HG02588 (cell line): Measurements from ENCODE around the gene TOX2.

Experiments
- ATAC-seq: cut with Tn5 transposase; IDR thresholded peaks from one replicate; pipeline ENCODE4 v1.9.1; 2021; ENCODE audit warnings: mild to moderate bottlenecking, moderate library complexity; ENCODE audit not compliant: unreplicated experiment

Gene TOX2

DNA sequence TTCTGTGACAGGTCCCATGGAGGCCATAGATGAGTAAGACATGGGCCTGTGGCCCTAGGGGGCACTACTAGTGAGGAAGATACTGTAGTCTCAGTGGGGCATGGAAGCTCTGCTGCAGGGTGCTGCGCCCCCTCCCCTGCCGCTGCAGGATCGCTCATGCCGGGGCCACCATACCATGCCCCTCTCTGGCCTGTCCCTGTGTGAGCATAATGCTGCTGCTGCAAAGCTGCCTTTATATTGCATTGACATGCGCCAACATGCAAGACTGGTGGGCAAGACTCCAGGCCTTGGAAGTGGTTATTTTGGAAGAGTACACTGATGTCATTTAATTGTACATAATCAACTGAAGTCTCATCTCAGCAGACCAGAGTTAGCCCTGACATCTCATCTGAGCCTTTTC, 60.0 kb downstream of the TOX2 start:
- no peak for ATAC-seq

DNA sequence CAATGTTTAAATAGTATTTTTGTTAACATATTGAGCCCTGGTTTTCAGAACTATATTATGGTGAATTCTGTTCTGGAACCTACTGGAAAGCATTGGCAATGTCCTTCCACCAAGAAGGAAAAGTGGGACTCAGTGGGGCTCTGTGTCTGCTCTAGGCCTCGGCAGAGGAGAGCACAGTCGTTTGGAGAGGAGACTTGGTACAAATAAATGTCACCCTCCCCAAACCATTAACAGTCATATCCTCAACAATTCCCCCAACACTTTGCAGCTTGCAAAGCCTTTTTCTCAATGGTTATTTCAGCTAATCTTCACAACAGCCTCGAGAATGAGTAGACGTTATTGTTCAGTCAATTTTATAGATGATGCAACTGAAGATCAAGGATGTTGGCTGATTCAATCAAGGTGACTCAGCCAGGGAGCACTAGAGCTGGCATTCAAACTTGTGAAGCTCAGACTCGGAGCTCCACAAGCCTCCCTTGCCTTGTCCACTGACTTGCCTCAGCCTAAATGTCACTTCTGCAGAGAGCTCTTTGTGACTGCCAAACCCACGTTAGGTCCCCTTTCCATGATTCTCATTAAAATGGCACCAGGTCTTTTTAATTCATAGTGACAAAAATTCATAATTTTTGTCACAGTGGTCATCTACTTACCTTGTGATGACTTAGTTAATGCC, 60.6 kb downstream of the TOX2 start:
- no peak for ATAC-seq

DNA sequence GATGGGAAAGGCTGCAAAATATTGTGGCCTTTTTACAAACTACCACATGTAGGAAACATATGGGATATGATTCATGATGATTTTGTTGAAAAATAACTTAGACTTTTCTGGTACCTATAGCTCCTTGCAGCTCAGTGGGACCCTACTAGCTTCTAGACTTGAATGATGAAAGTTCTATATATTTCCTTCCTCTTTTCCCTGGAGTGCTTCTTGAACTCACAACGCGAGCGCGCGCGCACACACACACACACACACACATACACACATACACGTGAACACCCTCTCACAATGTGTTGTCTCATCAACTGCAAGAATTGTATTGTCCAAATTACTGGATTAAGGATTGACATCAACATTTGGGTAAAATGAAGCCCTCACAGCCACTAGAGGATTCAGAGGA, 61.9 kb downstream of the TOX2 start:
- no peak for ATAC-seq

DNA sequence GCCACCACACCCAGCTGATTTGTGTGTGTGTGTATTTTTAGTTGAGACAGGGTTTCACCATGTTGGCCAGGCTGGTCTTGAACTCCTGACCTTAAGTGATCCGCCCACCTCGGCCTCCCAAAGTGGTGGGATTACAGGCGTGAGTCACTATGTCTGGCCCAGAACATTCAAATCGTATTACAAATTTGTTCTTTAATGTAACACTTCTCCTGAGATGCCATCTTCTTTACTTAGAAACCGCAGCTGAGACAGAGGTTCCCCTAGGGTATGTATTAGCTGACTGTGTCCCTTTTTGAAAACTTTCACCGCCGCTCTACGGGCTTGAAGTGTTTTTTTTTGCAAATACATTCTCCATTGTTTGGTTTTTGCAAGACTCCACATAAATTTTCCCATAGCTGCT, 62.6 kb downstream of the TOX2 start:
- ATAC-seq: no peak

DNA sequence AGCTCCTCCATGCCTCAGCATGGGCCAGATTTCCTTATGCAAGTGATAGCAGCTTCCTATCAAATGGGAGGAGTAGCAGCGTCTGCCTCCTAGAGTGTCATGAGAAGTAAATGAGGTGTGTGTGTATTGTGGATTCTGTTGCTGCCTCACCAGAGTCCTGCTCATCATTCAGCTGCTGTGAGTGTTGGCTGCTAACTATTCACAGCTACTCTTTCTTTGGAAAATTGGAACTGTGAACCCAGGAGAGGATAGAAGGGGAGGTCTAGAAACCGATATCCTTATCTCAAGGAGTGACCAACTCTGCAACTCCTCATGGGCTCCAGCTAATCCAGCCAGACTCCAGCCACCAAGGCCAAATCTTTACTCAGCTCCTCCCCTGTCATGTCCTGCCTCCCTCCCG, 63.3 kb downstream of the TOX2 start:
- ATAC-seq: no peak

DNA sequence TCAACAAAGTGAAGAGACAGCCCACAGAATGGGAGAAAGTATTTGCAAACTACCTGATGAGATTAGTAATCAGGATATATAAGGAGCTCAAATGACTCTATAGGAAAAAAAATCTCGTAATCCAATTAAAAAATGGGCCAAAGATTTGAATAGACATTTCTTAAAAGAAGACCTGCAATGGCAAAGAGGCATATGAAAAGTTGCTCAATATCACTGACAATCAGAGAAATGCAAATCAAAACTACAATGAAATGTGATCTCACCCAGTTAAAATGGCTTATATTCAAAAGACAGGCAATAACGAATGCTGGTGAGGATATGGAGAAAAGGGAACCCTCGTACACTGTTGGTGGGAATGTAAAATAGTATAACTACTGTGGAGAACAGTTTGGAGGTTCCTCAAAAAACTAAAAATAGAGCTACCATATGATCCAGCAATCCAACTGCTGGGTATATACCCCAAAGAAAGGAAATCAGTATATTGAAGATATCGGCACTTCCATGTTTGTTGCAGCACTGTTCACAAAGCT, 65.0 kb downstream of the TOX2 start:
- ATAC-seq: no peak

DNA sequence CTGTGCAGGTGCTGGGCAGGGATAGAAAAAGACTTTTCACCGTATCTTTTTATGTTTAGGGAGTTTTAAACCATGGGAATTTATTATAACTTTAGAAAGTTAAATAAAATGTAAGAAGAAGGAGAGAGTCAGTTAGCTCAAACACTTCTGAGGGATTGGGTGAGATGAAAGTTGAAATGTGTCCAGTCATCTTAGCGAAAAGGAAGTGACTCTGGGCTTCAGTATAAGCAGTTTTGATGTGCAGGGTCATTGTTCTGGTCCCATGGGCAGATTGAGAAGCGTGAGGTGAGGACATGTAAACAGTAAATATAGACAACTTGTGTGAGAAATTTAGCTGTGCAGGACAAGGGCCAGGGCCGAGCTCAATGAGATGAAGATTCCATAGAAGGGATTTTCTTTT, 66.9 kb downstream of the TOX2 start:
- no peak for ATAC-seq

DNA sequence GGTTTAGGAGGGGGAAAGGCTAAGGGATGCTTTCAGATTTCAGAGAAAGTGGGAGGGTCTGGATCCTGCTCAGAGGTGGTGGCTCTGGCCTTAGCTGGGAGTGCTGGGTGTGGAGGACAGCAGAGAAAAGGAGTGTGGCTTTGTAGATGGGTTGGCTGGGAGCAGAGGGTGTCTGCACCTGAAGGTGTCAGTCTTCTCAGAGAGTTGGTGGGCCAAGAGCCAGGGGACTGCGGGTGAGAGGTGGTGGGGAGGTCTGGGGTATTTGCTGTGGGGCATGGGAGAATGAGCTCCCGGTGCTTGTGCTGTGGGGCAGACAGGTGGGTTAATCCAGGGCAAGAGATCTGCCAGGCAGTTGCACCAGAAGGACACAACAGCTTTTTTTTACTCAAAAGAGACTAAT, 67.4 kb downstream of the TOX2 start:
- no peak for ATAC-seq

DNA sequence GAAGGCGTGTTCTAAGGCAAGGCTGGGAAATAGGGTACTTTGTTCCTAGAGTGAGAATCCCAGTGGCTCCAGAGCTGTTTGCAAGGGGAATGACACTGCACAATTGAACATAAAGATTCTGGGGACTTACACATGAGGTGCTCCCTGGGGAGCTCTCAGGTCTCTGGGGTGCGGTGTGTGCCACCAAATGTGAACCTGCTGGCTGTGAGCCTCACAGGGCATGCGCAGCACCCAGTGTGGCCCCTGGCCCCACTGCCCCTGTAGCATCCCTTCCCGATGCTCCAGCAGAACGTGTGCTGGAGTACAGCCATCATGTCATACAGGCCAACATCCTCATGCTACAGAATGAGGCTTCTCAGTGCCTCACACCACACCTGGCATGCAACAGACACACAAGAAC, 68.2 kb downstream of the TOX2 start:
- ATAC-seq: no peak

DNA sequence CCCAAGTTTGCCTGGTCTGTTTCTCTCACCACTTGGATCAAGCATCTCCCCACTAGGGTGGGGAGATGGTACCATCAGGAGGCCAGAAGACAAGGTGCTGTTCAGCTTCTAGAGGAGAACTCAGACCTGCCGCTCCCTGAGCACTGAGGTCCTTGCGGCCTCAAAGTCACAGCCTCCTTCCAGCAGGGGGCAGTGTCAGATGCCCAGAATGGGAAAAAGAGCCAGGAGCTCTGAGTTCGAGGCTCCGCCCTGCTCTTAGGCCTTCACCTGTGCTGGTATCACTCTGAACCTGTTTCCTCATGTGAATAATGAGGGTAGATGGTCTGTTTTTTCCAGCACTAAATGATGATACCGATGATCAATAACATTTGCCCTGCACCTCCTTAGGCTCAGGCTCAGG, 68.7 kb downstream of the TOX2 start:
- no peak for ATAC-seq

DNA sequence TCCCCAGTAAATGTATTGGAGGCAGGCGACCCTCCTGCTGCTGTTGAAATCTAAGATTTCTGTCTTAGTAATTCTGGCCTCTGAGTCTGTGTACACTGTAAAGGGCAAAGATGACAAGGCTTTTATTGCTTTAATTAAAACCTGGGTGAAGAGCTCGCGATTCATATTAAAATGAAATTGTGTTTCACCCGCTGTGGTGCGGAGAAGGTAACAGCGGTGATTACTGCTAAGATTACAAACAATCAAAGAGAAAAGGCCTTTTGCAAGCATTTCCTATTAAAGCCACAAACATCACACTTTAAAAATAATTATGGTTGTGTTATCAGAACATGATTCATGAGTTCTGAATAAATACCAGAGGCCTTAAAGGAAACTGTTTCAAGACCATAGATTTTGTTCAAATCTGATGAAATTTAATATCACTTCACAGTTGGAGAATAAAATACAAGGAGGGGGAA, 69.3 kb downstream of the TOX2 start:
- no peak for ATAC-seq

DNA sequence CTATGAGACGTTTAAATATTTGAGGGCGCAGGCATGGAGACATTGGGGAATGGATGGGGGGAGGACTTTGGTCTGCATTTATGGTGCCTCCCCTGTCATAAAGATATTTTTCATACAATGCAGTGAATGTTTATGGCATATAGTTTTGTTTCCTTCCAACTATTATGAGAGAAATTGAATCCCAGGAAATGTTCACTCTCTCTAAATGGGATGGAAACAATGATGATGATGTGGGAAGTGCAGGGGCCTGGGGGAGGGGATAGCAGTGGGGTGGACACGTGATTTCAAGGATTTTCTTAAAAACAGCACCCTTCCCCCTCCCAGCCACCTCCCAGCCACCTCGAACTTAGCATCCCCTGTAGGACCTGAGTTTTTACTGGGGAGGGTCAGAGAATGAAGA, 69.9 kb downstream of the TOX2 start:
- no peak for ATAC-seq

DNA sequence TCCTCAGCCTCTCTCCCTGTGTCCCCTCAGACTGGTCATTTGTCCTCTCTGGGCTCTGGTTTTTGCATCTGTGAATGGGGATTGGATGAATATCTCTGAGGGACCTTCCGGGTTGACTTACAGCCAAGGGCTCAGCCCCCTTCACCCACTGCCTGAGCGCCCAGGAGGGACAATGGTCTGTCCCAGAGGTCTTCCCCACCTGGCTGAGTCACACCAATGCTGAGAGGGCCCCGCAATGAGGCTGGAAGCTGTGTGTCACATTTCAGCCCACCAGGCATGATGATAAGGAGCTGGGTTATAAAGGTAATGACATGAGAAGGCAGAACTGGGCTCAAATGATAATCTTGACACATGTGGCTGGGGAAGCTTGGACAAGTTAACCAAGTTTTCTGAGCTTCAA, 70.5 kb downstream of the TOX2 start:
- ATAC-seq: no peak

DNA sequence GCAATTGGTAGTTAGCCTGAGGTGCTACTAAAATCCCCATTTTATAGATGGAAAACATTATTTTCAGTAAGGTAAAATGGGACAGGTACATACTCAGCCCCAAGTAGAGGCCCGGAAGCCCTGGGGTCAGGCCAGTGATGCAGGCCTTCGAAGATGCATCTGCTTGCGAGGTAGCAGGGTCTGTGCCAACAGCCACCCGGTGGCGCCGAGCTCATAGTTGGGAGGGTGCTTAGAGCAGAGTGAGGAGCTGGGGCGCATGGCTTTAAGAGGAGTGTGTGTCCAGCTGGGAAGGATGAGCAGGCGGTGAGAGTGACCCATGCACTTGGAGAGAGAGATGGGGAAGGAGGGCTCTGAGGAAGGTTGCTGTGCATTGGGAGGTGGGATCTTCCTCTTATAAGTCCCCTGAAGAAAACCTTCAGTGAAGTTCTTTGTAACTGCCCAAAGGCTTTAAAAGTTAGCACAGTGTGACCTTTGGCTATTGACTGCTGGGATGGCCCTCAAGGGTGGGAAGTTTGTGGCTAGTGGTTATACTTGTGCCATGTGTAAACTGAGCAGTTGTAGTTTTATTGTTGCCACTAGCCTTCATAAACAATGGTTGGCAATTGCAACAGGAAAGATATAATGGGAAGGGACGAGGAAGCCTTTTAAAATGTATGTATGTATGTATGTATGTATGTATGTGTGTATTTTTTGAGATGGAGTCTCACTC, 71.1 kb downstream of the TOX2 start:
- no peak for ATAC-seq

DNA sequence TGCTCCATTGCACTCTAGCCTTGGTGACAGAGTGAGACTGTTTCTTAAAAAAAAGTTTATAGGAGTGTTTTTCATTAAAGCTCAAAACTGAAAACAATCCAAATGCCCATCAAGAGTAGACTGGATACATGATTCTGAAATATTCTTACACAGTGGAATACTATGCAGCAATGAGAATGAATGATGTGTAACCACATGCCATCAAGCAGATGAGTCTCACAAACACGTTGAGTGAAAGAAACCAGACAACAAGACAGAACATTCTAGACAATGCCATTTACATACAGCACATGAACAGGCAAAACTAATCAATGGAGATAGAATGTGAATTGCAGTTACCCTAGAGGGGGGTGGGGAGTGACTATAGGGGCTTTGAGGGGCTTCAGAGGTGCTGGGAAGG, 72.4 kb downstream of the TOX2 start:
- ATAC-seq: no peak

DNA sequence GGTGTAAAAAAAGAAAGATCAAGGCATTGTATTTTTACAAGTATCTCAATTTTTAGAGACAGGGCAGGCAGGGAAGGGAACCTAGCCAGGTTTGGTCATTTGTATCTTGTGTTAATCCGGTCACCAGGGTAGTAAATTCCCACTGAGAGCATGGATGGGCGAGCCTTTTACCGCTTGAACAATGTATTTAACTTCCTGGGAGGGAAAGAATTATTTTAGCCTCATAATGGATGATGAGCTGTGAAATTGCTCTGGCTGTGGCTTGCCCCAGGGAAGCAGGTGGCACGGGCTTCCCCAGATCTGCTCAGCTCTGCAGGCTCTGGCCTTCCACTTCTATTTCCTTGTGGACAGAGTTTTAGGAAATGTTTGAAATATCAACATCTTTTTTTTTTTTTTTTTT, 72.9 kb downstream of the TOX2 start:
- no peak for ATAC-seq

DNA sequence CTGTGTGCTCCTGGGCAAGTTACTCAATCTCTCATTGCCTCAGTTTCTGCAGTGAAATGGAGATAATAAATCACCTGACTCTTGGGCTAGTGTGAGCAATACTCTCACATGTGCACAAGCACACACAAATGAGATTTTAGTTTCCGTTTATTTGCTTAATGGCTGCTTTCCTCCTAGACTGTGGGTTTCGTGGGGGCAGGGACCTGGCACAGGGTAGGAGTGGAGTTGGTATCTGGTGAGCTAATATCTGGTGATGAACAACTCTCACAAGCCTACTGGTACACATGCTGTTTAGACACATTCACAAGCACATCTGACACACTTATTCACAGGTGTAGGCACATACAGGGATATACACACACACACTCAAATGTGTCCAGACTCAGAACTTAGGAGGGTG, 73.8 kb downstream of the TOX2 start:
- no peak for ATAC-seq

DNA sequence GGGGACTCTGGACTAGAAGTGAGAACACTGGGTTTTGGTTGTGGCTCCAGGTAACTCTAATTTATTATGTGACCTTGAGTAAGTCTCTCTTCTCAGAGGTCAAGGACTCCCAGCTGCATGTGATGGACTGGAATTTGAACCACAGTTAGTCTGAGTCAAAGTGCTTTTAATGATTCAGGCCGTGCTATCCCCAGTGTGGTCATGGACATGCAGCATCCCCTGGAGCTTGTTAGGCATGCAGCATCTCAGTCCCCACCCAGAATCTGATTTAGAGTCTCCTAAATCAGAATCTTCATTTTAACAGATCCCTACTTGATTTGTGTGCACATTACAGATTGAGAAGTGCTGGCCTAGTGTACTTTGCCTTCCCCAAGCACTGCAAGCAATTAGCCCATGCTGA, 74.2 kb downstream of the TOX2 start:
- no peak for ATAC-seq

DNA sequence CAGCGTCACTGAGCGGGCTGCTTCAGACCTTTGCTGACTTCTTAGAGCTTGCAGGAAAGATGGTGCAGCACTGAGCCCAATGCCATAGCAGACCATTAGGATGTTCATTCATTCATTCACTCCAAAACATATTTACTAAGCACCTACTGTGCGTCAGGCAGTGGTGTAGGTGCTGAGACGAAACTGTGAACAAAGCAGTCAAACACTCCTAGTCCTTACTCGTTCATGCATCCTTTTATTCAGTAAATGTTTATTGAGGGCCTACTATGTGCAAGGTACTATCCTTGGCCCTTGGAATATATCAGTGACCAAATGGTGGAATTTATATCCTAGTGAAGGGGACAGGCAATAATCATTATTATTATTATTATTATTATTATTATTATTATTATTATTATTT, 76.6 kb downstream of the TOX2 start:
- ATAC-seq: no peak

DNA sequence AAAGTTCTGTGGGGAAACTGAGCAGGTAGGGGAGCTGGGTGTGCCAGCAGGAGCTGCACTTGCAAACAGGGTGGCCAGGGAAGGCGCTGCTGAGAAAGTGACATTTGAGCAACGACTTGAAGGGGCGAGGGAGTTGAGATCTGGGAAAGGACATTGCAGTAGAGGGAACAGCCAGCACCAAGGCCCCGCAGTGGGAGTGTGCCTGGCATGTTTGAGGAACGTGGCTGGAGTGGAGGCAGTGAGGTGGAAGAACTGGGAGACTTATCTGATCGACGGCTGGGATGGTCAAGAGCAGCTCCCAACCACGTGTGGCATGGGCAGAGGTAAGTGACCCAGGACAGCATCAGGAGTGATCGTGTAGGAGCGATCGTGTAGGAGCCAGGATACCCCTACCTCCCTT, 77.3 kb downstream of the TOX2 start:
- ATAC-seq: no peak

DNA sequence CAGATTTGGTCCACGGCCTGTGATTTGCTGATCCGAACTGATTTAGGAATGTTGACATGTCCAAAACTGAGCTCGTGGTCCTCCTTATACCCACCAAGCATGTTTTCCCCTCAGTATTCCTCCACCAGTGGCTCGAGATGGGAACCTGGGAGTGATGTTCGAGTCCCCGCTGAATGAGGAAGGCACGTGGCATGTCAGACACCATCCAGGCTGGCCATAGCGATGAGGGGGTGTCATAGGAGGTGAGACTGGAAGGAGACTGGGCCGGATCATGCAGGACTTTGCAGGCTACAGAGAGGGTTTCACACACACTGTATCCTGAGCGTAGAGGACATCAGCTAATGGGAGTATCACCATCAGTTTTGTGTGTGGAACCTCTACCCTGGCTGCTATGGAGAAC, 78.2 kb downstream of the TOX2 start:
- ATAC-seq: no peak

DNA sequence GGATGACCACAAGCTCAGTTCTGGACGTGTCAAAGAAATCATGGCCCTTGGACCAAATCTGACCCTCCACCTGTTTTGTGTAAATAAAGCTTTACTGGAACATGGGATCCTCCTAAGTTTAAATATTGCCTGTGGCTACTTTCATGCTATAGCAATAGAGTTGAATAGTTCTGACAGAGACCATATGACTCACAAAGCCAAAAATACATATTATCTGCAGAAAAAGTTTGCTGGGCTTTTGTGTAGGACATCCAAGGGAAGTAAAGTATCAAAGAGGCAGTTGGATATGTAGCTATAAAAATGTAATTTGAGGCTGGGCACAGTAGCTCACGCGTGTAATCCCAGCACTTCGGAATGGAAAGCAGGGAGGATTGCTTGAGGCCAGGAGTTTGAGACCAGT, 78.9 kb downstream of the TOX2 start:
- ATAC-seq: no peak
